ENCODE data around the gene FGF3. TPM values are rescaled to one million over a fixed set of nuclear protein-coding genes. Genes with fewer than 3 reads are reported as not detected.

Gene FGF3
- total and polyA plus RNA-seq, 2 donors, result 0.09 to 0.19 TPM

Other genes starting within 250 kb of the FGF3 start
- 33.3 TPM for gene CCND1, start 178.3 kb downstream of the FGF3 start, total RNA-seq
- gene CCND1, start 178.3 kb downstream of the FGF3 start, polyA plus RNA-seq, result 7.3 TPM
- gene LTO1, start 144.1 kb downstream of the FGF3 start, total RNA-seq, result 11.8 TPM
- 29.3 TPM for gene LTO1, start 144.1 kb downstream of the FGF3 start, polyA plus RNA-seq
- gene FGF19, start 115.4 kb downstream of the FGF3 start, total RNA-seq, result 0.09 TPM
- 0.34 TPM for gene FGF19, start 115.4 kb downstream of the FGF3 start, polyA plus RNA-seq
- 0.09 TPM for gene FGF4, start 44.1 kb downstream of the FGF3 start, total RNA-seq
- gene FGF4, start 44.1 kb downstream of the FGF3 start, polyA plus RNA-seq, result 0.14 TPM